Kidney (tissue), 14 donors: ENCODE measurements around the gene NSD1. TPM values are rescaled to one million over a fixed set of nuclear protein-coding genes. Genes with fewer than 3 reads are reported as not detected.
A peak's percentile ranks its signal among the peaks of the same experiment; 100 is the strongest.

Source experiments
- DNase-seq, 5 donors: peaks; one replicate each; pipeline ENCODE4 v3.0.0-alpha.2; 2013 to 2020
- FAIRE-seq: peaks from 2 replicates; lab custom pipeline; 2012; peaks lifted over from hg19 to GRCh38; lab: Jason Lieb, UNC
- H3K27ac ChIP-seq, 2 donors: one replicate each; pipeline ENCODE4 v1.7.0; 2013; ENCODE audit warnings: low read depth in 2 of 2, low read length in 2 of 2, inconsistent platforms in 1 of 2
- H3K27me3 ChIP-seq: one replicate; pipeline ENCODE4 v1.7.1; 2013; ENCODE audit warnings: low read length, inconsistent platforms; ENCODE audit not compliant: control insufficient read depth, insufficient read depth
- H3K36me3 ChIP-seq, 3 donors: one replicate each; pipeline versions ENCODE4 v1.7.0 to v1.7.1; 2013; ENCODE audit warnings: low read length in 3 of 3, control low read depth in 1 of 3, inconsistent platforms in 1 of 3; ENCODE audit not compliant: insufficient read depth in 3 of 3, control insufficient read depth in 2 of 3
- H3K4me1 ChIP-seq, 3 donors: one replicate each; pipeline versions ENCODE4 v1.7.0 to v1.7.1; 2013; ENCODE audit warnings: low read length in 3 of 3, inconsistent platforms in 1 of 3, low read depth in 1 of 3; ENCODE audit not compliant: control insufficient read depth in 2 of 3, insufficient read depth in 2 of 3
- H3K4me3 ChIP-seq, 3 donors: one replicate each; pipeline versions ENCODE4 v1.7.0 to v1.8.1; 2013; ENCODE audit warnings: low read length in 3 of 3, control low read depth in 1 of 3, inconsistent platforms in 1 of 3
- H3K9ac ChIP-seq, 3 donors: one replicate each; pipeline versions ENCODE4 v1.7.0 to v1.7.1; 2013; ENCODE audit warnings: low read length in 3 of 3, control low read depth in 1 of 3, inconsistent platforms in 1 of 3
- H3K9me3 ChIP-seq, 3 donors: one replicate each; pipeline versions ENCODE4 v1.7.0 to v1.7.1; 2013; ENCODE audit warnings: low read length in 3 of 3, control low read depth in 1 of 3, inconsistent platforms in 1 of 3; ENCODE audit not compliant: control insufficient read depth in 2 of 3, insufficient read depth in 1 of 3
- intact Hi-C: fragments of 100-400 bp; cut with DNase I; formaldehyde crosslinking; loops from one replicate; pipeline ENCODE4 v1.11.1; 2022
- polyA plus RNA-seq: library from polyadenylated mRNA; stranded (reverse); fragments of 350-450 nt; fragmentation: Illumina TruSeq; extraction: RNeasy Lipid Tissue Mini Kit (QIAGEN cat#74804); gene quantifications from one replicate; pipeline ENCODE4 v1.2.3, GENCODE V29; 2014; ENCODE audit warnings: low read depth, low replicate concordance; ENCODE audit not compliant: insufficient read depth
- total RNA-seq: library from RNA; stranded (reverse); fragmentation: NEBNext Ultra II Directional; extraction: Animal tissue kit (Norgen Biotek cat#: 25700); gene quantifications from one replicate; pipeline ENCODE4 v1.2.1, GENCODE V29; 2021
- TF ChIP-seq, protein P1 (sequence below): IDR thresholded peaks from 3 replicates; pipeline ENCODE4 v1.5.1; 2012; ENCODE audit warnings: mild to moderate bottlenecking, moderate library complexity, borderline replicate concordance; ENCODE audit not compliant: insufficient read depth; ENCODE audit errors: extremely low read depth
- donor health status: control.
- donor health status: control.
- donor health status: control.
- donor health status: control.
- donor health status: control.
- donor health status: DM: yes; HTN: yes; CAD: no.
- donor health status: Normal renal cell carcinoma (clear cell type).

The NSD1 gene
- total and polyA plus RNA-seq, 2 donors from 2014 or later: 6.0 to 99.1 TPM

DNA sequence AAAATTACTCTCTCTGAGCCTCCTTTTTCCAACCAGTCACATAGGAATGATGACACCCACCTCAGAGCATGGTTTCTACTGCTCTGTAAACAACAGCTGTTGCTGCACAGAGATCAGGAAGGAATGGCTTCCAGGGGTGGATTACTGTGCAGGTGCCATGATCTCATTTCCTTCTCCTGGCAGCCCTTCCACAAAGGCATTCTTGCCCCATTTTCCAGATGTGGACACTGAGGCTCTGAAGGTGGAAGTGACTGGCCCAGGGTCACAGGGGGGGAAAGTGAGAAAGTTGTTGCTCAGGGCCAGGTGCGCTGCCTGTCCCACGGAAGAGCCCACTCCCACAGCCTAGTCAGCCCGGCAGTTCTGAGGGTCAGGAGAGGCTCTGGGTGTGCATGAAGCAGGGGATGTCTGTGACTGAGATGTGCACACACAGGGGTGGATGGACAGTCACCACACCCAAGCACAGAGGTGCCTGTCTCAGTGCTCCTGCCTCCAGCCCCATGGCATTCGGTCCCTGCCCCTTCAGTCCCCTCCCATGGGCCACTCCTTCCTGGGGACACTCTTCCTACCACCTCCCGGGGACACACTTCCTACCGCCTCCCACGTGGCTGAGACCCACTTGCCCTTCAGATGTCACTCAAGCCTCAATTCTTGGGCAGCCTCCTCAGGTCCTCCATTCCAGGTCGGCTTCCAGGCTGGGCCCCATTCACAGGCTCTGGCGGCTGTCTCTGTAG, 29.9 kb upstream of the NSD1 start:
- intact Hi-C loops: no loop called here
- Histone ChIP-seq H3K9me3 (no peaks in the 10 kb centered on the region), H3K27ac (no peak overlapping the region), H3K4me1 (no peaks in the 10 kb centered on the region), H3K4me3 (no peak overlapping the region), H3K36me3 (no peaks in the 10 kb centered on the region), H3K27me3 (no peaks in the 10 kb centered on the region), H3K9ac (no peak overlapping the region)
- DNase-seq: peak in 1 of 5 donors; percentile 55
- TF ChIP-seq, protein P1, sequence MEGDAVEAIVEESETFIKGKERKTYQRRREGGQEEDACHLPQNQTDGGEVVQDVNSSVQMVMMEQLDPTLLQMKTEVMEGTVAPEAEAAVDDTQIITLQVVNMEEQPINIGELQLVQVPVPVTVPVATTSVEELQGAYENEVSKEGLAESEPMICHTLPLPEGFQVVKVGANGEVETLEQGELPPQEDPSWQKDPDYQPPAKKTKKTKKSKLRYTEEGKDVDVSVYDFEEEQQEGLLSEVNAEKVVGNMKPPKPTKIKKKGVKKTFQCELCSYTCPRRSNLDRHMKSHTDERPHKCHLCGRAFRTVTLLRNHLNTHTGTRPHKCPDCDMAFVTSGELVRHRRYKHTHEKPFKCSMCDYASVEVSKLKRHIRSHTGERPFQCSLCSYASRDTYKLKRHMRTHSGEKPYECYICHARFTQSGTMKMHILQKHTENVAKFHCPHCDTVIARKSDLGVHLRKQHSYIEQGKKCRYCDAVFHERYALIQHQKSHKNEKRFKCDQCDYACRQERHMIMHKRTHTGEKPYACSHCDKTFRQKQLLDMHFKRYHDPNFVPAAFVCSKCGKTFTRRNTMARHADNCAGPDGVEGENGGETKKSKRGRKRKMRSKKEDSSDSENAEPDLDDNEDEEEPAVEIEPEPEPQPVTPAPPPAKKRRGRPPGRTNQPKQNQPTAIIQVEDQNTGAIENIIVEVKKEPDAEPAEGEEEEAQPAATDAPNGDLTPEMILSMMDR: no peak
- no peak for FAIRE-seq

DNA sequence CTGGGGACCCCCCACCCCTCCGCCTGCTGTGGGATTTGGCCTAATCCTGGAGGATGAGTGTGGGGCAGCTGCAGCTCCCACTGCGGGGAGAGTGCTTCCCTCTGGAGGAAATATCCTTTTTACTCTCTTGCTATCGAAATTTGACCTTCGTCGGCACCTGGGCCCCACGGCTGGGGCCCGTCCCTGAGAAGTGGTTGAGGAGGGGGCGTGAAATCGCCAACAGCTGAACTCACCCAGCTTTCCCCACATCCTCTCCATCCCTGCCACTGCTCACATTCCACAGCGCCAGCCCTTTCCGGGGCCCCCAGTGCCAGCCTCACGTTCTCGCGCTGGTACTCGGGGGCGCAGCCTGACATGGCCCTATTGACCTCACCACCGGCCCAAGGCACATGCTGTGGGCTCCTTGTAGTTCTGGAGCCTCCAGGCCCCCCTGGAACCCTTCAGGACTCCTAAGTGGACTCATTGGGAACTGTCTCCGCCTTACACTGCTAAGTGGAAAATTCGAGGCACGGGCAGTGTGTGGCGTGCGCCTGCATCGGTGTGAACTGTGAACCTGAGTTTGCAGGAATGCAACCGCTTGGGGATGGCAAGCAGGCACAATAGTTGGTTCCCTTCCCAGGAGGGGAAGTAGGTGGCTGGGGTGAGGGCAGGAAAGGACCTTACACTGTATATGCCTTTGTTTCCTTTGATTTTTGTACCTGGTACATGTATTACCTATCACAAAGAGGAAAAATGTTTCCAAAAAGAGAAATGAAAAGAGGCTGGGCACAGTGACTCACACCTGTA, 27.7 kb upstream of the NSD1 start:
- Histone ChIP-seq H3K4me3 (no peak overlapping the region), H3K27me3 (no peaks in the 10 kb centered on the region), H3K9me3 (no peaks in the 10 kb centered on the region), H3K36me3 (no peaks in the 10 kb centered on the region), H3K4me1 (peaks cover 0 to 2% (median 0%) of the 10 kb centered on the region in 3 donors), H3K27ac (no peak overlapping the region), H3K9ac (no peak overlapping the region)
- DNase-seq (no peak), FAIRE-seq (no peak)
- TF ChIP-seq, protein P1: no peak
- intact Hi-C loops: no loop called here

DNA sequence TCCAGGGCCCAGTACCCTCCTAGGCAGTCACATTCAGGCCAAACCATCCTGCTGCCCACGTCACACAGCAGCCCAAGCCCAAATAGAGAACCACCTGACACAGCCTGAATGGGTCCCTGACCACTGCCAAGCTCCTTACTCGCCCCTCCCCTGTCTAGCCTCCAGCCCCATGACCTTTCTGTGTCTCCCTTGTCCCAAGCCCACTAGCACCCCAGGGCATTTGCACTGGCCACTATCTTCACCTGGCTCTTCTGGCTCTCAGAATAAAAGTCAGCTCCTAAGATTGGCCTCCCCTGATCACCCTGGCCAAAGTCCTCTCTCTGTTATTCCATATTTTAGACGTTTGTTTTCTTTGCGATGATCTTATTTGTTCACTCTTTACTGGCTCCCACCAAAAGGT, 26.4 kb upstream of the NSD1 start:
- TF ChIP-seq, protein P1: no peak
- no peak overlapping the region for H3K27ac ChIP-seq
- no peak for FAIRE-seq
- no peak overlapping the region for H3K9ac ChIP-seq
- peaks cover 0 to 2% (median 0%) of the 10 kb centered on the region in 3 donors for H3K4me1 ChIP-seq
- H3K9me3 ChIP-seq: no peaks in the 10 kb centered on the region
- no peaks in the 10 kb centered on the region for H3K27me3 ChIP-seq
- H3K36me3 ChIP-seq: no peaks in the 10 kb centered on the region
- intact Hi-C loops: no loop called here
- H3K4me3 ChIP-seq: no peak overlapping the region
- no peak for DNase-seq
